AG04450 (cell line): ENCODE data around the gene FOXI2. TPM values are rescaled to one million over a fixed set of nuclear protein-coding genes. Genes with fewer than 3 reads are reported as not detected.

Experiments used
- CTCF ChIA-PET: fragments of 300-600, 350-600 bp; formaldehyde crosslinking; extraction: SDS; loops from one replicate; lab custom pipeline; 2022; ENCODE audit warnings: antibody characterized with exemption, inconsistent platforms; lab: Charles Lee
- POLR2A ChIA-PET: fragments of 350-600 bp; formaldehyde crosslinking; extraction: SDS; loops from one replicate; lab custom pipeline; 2021; ENCODE audit warnings: antibody characterized with exemption, inconsistent platforms; lab: Yijun Ruan, JAX
- DNase-seq: peaks from one replicate; pipeline ENCODE4 v3.0.0-alpha.2; 2011; ENCODE audit warnings: low read depth, low spot score
- H3K27ac ChIP-seq: one replicate; pipeline ENCODE4 v1.5.1; 2012; ENCODE audit warnings: low read depth, low read length, control low read depth
- H3K27me3 ChIP-seq: one replicate; pipeline ENCODE4 v1.6.0; 2012; ENCODE audit warnings: low read length; ENCODE audit not compliant: control insufficient read depth, insufficient read depth
- H3K4me3 ChIP-seq: 2 replicates; pipeline ENCODE4 v1.5.1; 2011; ENCODE audit warnings: mild to moderate bottlenecking, low read depth, low read length, control low read depth
- H3K9me3 ChIP-seq: 2 replicates; pipeline ENCODE4 v1.5.1; 2012; ENCODE audit warnings: low read length; ENCODE audit not compliant: control insufficient read depth, insufficient read depth
- CTCF ChIP-seq: IDR thresholded peaks from 2 replicates; pipeline ENCODE4 v1.5.1; 2011; ENCODE audit warnings: low read depth, low read length, control low read depth, inconsistent platforms
- polyA plus RNA-seq: library from polyadenylated mRNA; depleted of rRNA; stranded (reverse); fragments of >200 nt; gene quantifications from 2 replicates; pipeline ENCODE4 v1.2.3, GENCODE V29; 2011; rRNA removed

Gene FOXI2
- polyA plus RNA-seq, 1 experiment: not detected

- ChIA-PET POLR2A (no interaction called here), CTCF (no interaction called here)
- Histone ChIP-seq H3K4me3 (no peak overlapping the region), H3K27ac (no peak overlapping the region), H3K27me3 (no peaks in the 10 kb centered on the region), H3K9me3 (peaks cover 17% of the 10 kb centered on the region; the same call in 1 of the 2 replicates)
- no peak for TF ChIP-seq CTCF
- DNase-seq: no peak
Observed at GRCh38 chr10:127776816-127777215, 39.8 kb downstream of the FOXI2 start.

GRCh38 chr10:127781412-127781811 lies 44.4 kb downstream of the FOXI2 start:
- H3K27me3 ChIP-seq: no peaks in the 10 kb centered on the region
- no peak overlapping the region for H3K27ac ChIP-seq
- H3K4me3 ChIP-seq: no peak overlapping the region
- ChIA-PET CTCF (no interaction called here), POLR2A (no interaction called here)
- H3K9me3 ChIP-seq: peaks cover 7% of the 10 kb centered on the region; the same call in 1 of the 2 replicates
- no peak for TF ChIP-seq CTCF
- DNase-seq: no peak

- Histone ChIP-seq H3K4me3 (no peak overlapping the region), H3K27ac (no peak overlapping the region), H3K9me3 (peaks cover 7% of the 10 kb centered on the region; the same call in 1 of the 2 replicates), H3K27me3 (no peaks in the 10 kb centered on the region)
- POLR2A ChIA-PET: no interaction called here
- TF ChIP-seq CTCF: no peak
- no peak for DNase-seq
- CTCF ChIA-PET: no interaction called here
Observed at GRCh38 chr10:127787873-127788272, 50.9 kb downstream of the FOXI2 start.

- Histone ChIP-seq H3K27ac (no peak overlapping the region), H3K27me3 (no peaks in the 10 kb centered on the region), H3K9me3 (peaks cover 7% of the 10 kb centered on the region), H3K4me3 (no peak overlapping the region)
- CTCF ChIA-PET: no interaction called here
- POLR2A ChIA-PET: no interaction called here
- no peak for DNase-seq
- TF ChIP-seq CTCF: no peak
Observed at GRCh38 chr10:127790066-127790624, 53.2 kb downstream of the FOXI2 start.

Other genes with a start within 250 kb of the FOXI2 start
- gene NPS, start 187.9 kb upstream of the FOXI2 start, polyA plus RNA-seq: not detected in 2 replicates
- gene CLRN3, start 155.8 kb downstream of the FOXI2 start, polyA plus RNA-seq: not detected in 2 replicates
- 0.04 and 0.38 TPM in 2 replicates for gene PTPRE, start 169.9 kb downstream of the FOXI2 start, polyA plus RNA-seq